ENCODE measurements around the gene SMIM10L2A. TPM values are rescaled to one million over a fixed set of nuclear protein-coding genes. Genes with fewer than 3 reads are reported as not detected.
"Not testable (repeated sequence)": the region's sequence is repeated elsewhere in the genome, so short reads cannot be mapped to it uniquely, and the experiment has no call there.

SMIM10L2A gene
- polyA plus RNA-seq, 1 donor, result 2.2 TPM

GRCh38 chrX:135422810-135423168 is 1.0 kb downstream of the SMIM10L2A start:
- DNase-seq (ENCODE audit: low read depth), result not testable (repeated sequence)

GRCh38 chrX:135423173-135423864 is 1.6 kb downstream of the SMIM10L2A start:
- not testable (repeated sequence) for DNase-seq (ENCODE audit: low read depth)

GRCh38 chrX:135424469-135424868 is 2.7 kb downstream of the SMIM10L2A start:
- no peak for DNase-seq (ENCODE audit: low read depth)

- DNase-seq (ENCODE audit: low read depth), result no peak
These were observed 3.6 kb downstream of the SMIM10L2A start for GRCh38 chrX:135425026-135425965.

- no peak for DNase-seq (ENCODE audit: low read depth)
These were observed 7.7 kb downstream of the SMIM10L2A start for GRCh38 chrX:135429429-135429828.

GRCh38 chrX:135431886-135432285 is 10.1 kb downstream of the SMIM10L2A start:
- DNase-seq (ENCODE audit: low read depth), result no peak

- no peak for DNase-seq (ENCODE audit: low read depth)
These were observed 10.7 kb downstream of the SMIM10L2A start for GRCh38 chrX:135432453-135432852.

- no peak for DNase-seq (ENCODE audit: low read depth)
These were observed 11.3 kb downstream of the SMIM10L2A start for GRCh38 chrX:135432881-135433521.

- no peak for DNase-seq (ENCODE audit: low read depth)
These were observed 11.9 kb downstream of the SMIM10L2A start for GRCh38 chrX:135433531-135434257.

- no peak for DNase-seq (ENCODE audit: low read depth)
These were observed 12.8 kb downstream of the SMIM10L2A start for GRCh38 chrX:135434258-135435138.

- DNase-seq (ENCODE audit: low read depth), result no peak
These were observed 13.6 kb downstream of the SMIM10L2A start for GRCh38 chrX:135435139-135435922.

GRCh38 chrX:135435933-135436332 is 14.2 kb downstream of the SMIM10L2A start:
- DNase-seq (ENCODE audit: low read depth), result no peak

GRCh38 chrX:135436456-135436855 is 14.7 kb downstream of the SMIM10L2A start:
- DNase-seq (ENCODE audit: low read depth), result no peak

- DNase-seq (ENCODE audit: low read depth), result no peak
These were observed 15.5 kb downstream of the SMIM10L2A start for GRCh38 chrX:135436966-135437866.

- no peak for DNase-seq (ENCODE audit: low read depth)
These were observed 16.4 kb downstream of the SMIM10L2A start for GRCh38 chrX:135437867-135438733.

GRCh38 chrX:135438734-135439043 is 16.9 kb downstream of the SMIM10L2A start:
- DNase-seq (ENCODE audit: low read depth), result no peak

GRCh38 chrX:135449637-135450550 is 28.1 kb downstream of the SMIM10L2A start:
- no peak for DNase-seq (ENCODE audit: low read depth)

All from forelimb muscle (tissue), 1 donor.